ENCODE data around the gene GPR63.
A peak's percentile ranks its signal among the peaks of the same experiment; 100 is the strongest.
"Not testable (repeated sequence)": the region's sequence is repeated elsewhere in the genome, so short reads cannot be mapped to it uniquely, and the experiment has no call there.

The GPR63 gene

GRCh38 chr6:96837081-96837971 lies at the start of gene GPR63:
Gene GPR63, minus strand, starts transcription at chr6:96837477. Its CDS starts 37,746 bp downstream, at chr6:96799731.
- DNase-seq = peak; percentile 31

- DNase-seq = no peak
Observed at GRCh38 chr6:96886519-96886918, 49.2 kb upstream of the GPR63 start.

- not testable (repeated sequence) for DNase-seq
Observed at GRCh38 chr6:96885187-96885631, 47.9 kb upstream of the GPR63 start.

- DNase-seq = no peak
Observed at GRCh38 chr6:96878143-96878542, 40.9 kb upstream of the GPR63 start.

GRCh38 chr6:96876886-96877545 lies 39.7 kb upstream of the GPR63 start:
- no peak for DNase-seq

- DNase-seq = no peak
Observed at GRCh38 chr6:96872976-96873375, 35.7 kb upstream of the GPR63 start.

- DNase-seq = no peak
Observed at GRCh38 chr6:96865055-96865405, 27.8 kb upstream of the GPR63 start.

- DNase-seq = no peak
Observed at GRCh38 chr6:96864216-96865054, 27.2 kb upstream of the GPR63 start.

GRCh38 chr6:96862560-96862959 lies 25.3 kb upstream of the GPR63 start:
- no peak for DNase-seq

- DNase-seq = no peak
Observed at GRCh38 chr6:96861588-96861987, 24.3 kb upstream of the GPR63 start.

GRCh38 chr6:96856856-96857255 lies 19.6 kb upstream of the GPR63 start:
- no peak for DNase-seq

- no peak for DNase-seq
Observed at GRCh38 chr6:96853083-96853482, 15.8 kb upstream of the GPR63 start.

- no peak for DNase-seq
Observed at GRCh38 chr6:96852605-96853004, 15.3 kb upstream of the GPR63 start.

GRCh38 chr6:96851858-96852257 lies 14.6 kb upstream of the GPR63 start:
- DNase-seq = no peak

GRCh38 chr6:96849615-96850014 lies 12.3 kb upstream of the GPR63 start:
- no peak for DNase-seq

- no peak for DNase-seq
Observed at GRCh38 chr6:96844530-96844929, 7.3 kb upstream of the GPR63 start.

GRCh38 chr6:96841345-96841744 lies 4.1 kb upstream of the GPR63 start:
- no peak for DNase-seq

- DNase-seq = no peak
Observed at GRCh38 chr6:96836631-96837080, 621 bp downstream of the GPR63 start.

- no peak for DNase-seq
Observed at GRCh38 chr6:96834070-96834469, 3.2 kb downstream of the GPR63 start.

- DNase-seq = no peak
Observed at GRCh38 chr6:96832780-96833179, 4.5 kb downstream of the GPR63 start.

- no peak for DNase-seq
Observed at GRCh38 chr6:96826865-96827264, 10.4 kb downstream of the GPR63 start.

GRCh38 chr6:96823743-96824142 lies 13.5 kb downstream of the GPR63 start:
- DNase-seq = no peak

- no peak for DNase-seq
Observed at GRCh38 chr6:96821034-96821433, 16.2 kb downstream of the GPR63 start.

Data from GOT3 (cell line).